Sigmoid colon (tissue), 7 donors: ENCODE results near the gene RASGRF2. TPM values are rescaled to one million over a fixed set of nuclear protein-coding genes. Genes with fewer than 3 reads are reported as not detected.

Experiments used
- DNase-seq: peaks from one replicate; pipeline ENCODE4 v3.0.0-alpha.2; 2019
- H3K27ac ChIP-seq, 4 donors: fragments of 200-600 bp; sonication (generic); one replicate each; pipeline ENCODE4 v1.5.1; 2016 to 2019; ENCODE audit warnings: mild to moderate bottlenecking in 1 of 4
- H3K27me3 ChIP-seq, 3 donors: fragments of 200-600 bp; sonication (generic); one replicate each; pipeline ENCODE4 v1.5.1; 2019; ENCODE audit warnings: mild to moderate bottlenecking in 1 of 3
- H3K36me3 ChIP-seq, 4 donors: fragments of 200-600 bp; sonication (generic); one replicate each; pipeline ENCODE4 v1.5.1; 2016 to 2019
- H3K4me1 ChIP-seq, 4 donors: fragments of 200-600 bp; sonication (generic); one replicate each; pipeline ENCODE4 v1.5.1; 2017 to 2019
- H3K4me3 ChIP-seq, 4 donors: fragments of 200-600 bp; sonication (generic); one replicate each; pipeline ENCODE4 v1.5.1; 2017 to 2019; ENCODE audit warnings: mild to moderate bottlenecking in 2 of 4, moderate library complexity in 1 of 4
- H3K9me3 ChIP-seq, 4 donors: fragments of 200-600 bp in 3 of 4; sonication (generic) in 3 of 4; one replicate each; pipeline versions ENCODE4 v1.5.1 to v1.6.1; 2013 to 2019
- CTCF ChIP-seq, 4 experiments: fragments of 450-650 bp in 3 of 4; fragments of 200-600 bp in 1 of 4; IDR thresholded peaks; one replicate each; pipeline ENCODE4 v1.5.1; 2016 to 2019; ENCODE audit warnings: antibody characterized with exemption in 4 of 4, mild to moderate bottlenecking in 3 of 4, moderate library complexity in 2 of 4
- EP300 ChIP-seq, 4 donors: sonication (generic); formaldehyde crosslinking; IDR thresholded peaks; one replicate each; pipeline ENCODE4 v1.6.1; 2017; ENCODE audit warnings: antibody characterized with exemption in 4 of 4
- POLR2A ChIP-seq, 2 donors: fragments of 450-650 bp; IDR thresholded peaks; one replicate each; pipeline ENCODE4 v1.6.1; 2016; ENCODE audit warnings: antibody characterized with exemption in 2 of 2, mild to moderate bottlenecking in 2 of 2, moderate library complexity in 2 of 2
- POLR2AphosphoS5 ChIP-seq, 4 donors: sonication (generic); formaldehyde crosslinking; IDR thresholded peaks; one replicate each; pipeline ENCODE4 v1.6.1; 2017; ENCODE audit warnings: antibody characterized with exemption in 4 of 4
- WGBS, 2 donors: extraction: QIAGEN DNeasy Blood & Tissue Kit; methylation state at CpG; one replicate each; pipeline ENCODE4 v1.1.7; 2013; 5-methylcytosine and 5-hydroxymethylcytosine counted together
- intact Hi-C: fragments of 100-400 bp; cut with DNase I; formaldehyde crosslinking; loops from one replicate; pipeline ENCODE4 v1.15.1; 2023
- polyA plus RNA-seq, 3 donors: library from polyadenylated mRNA; stranded (reverse); fragments of 200-250 nt; gene quantifications; one replicate each; pipeline ENCODE4 v1.2.3, GENCODE V29; 2013
- total RNA-seq, 4 donors: library from RNA; depleted of rRNA; stranded (reverse); fragments of >200 nt; gene quantifications; one replicate each; pipeline ENCODE4 v1.1.0, GENCODE V29; 2016
- donor health status: healthy with polysubstance abuse.
- donor health status: Bipolar disorder and iron deficiency.
- donor health status: healthy.

RASGRF2 gene
- total and polyA plus RNA-seq, 7 donors = under 0.01 to 9.5 (median 6.8) TPM

- H3K9me3 ChIP-seq = peaks cover 0 to 6% (median 2%) of the 10 kb centered on the region in 4 donors
- TF ChIP-seq POLR2AphosphoS5 (IDR thresholded peaks at IDR 0.05) (no peak), POLR2A (IDR thresholded peaks at IDR 0.05) (no peak), EP300 (IDR thresholded peaks at IDR 0.05) (no peak), CTCF (IDR thresholded peaks at IDR 0.05) (no peak)
- no peak for DNase-seq
- H3K4me1 ChIP-seq = no peaks in the 10 kb centered on the region
- no peaks in the 10 kb centered on the region for H3K36me3 ChIP-seq
- WGBS, 2 donors = 91 to 94% methylated on average over 2 of the region's 2 CpGs
- intact Hi-C loops = no loop called here
- H3K27me3 ChIP-seq = no peaks in the 10 kb centered on the region
- no peak overlapping the region for H3K27ac ChIP-seq
- H3K4me3 ChIP-seq = no peak overlapping the region
Observed at GRCh38 chr5:81077105-81077504, 116.9 kb downstream of the RASGRF2 start.

- Histone ChIP-seq H3K27me3 (no peaks in the 10 kb centered on the region), H3K36me3 (no peaks in the 10 kb centered on the region), H3K9me3 (peaks cover 0 to 6% (median 2%) of the 10 kb centered on the region in 4 donors), H3K4me1 (no peaks in the 10 kb centered on the region), H3K4me3 (no peak overlapping the region), H3K27ac (no peak overlapping the region)
- intact Hi-C loops = no loop called here
- 94 to 95% methylated on average over 2 of the region's 2 CpGs for WGBS, 2 donors
- DNase-seq = no peak
- no peak for TF ChIP-seq CTCF (IDR thresholded peaks at IDR 0.05)
- TF ChIP-seq EP300 (IDR thresholded peaks at IDR 0.05) = no peak
- TF ChIP-seq POLR2AphosphoS5 (IDR thresholded peaks at IDR 0.05) = no peak
- TF ChIP-seq POLR2A (IDR thresholded peaks at IDR 0.05) = no peak
Observed at GRCh38 chr5:81078930-81079329, 118.8 kb downstream of the RASGRF2 start.

GRCh38 chr5:81080809-81081460 lies 120.8 kb downstream of the RASGRF2 start:
- no peak for TF ChIP-seq POLR2A (IDR thresholded peaks at IDR 0.05)
- no peak for TF ChIP-seq POLR2AphosphoS5 (IDR thresholded peaks at IDR 0.05)
- TF ChIP-seq EP300 (IDR thresholded peaks at IDR 0.05) = no peak
- no peak for TF ChIP-seq CTCF (IDR thresholded peaks at IDR 0.05)
- H3K36me3 ChIP-seq = no peaks in the 10 kb centered on the region
- intact Hi-C loops = no loop called here
- H3K4me3 ChIP-seq = no peak overlapping the region
- no peaks in the 10 kb centered on the region for H3K4me1 ChIP-seq
- no peak overlapping the region for H3K27ac ChIP-seq
- DNase-seq = no peak
- 89 to 91% methylated on average over 9 of the region's 9 CpGs for WGBS, 2 donors
- peaks cover 0 to 6% (median 2%) of the 10 kb centered on the region in 4 donors for H3K9me3 ChIP-seq
- no peaks in the 10 kb centered on the region for H3K27me3 ChIP-seq

- Histone ChIP-seq H3K9me3 (peaks cover 0 to 6% (median 2%) of the 10 kb centered on the region in 4 donors), H3K36me3 (no peaks in the 10 kb centered on the region), H3K4me1 (no peaks in the 10 kb centered on the region), H3K27me3 (no peaks in the 10 kb centered on the region), H3K4me3 (no peak overlapping the region), H3K27ac (no peak overlapping the region)
- DNase-seq = no peak
- TF ChIP-seq CTCF (IDR thresholded peaks at IDR 0.05) (no peak), POLR2A (IDR thresholded peaks at IDR 0.05) (no peak), POLR2AphosphoS5 (IDR thresholded peaks at IDR 0.05) (no peak), EP300 (IDR thresholded peaks at IDR 0.05) (no peak)
- 91 to 93% methylated on average over 8 of the region's 8 CpGs for WGBS, 2 donors
- intact Hi-C loops = no loop called here
Observed at GRCh38 chr5:81081461-81081835, 121.3 kb downstream of the RASGRF2 start.

GRCh38 chr5:81086881-81087281 lies 126.7 kb downstream of the RASGRF2 start:
- intact Hi-C loops = no loop called here
- no peak overlapping the region for H3K27ac ChIP-seq
- H3K27me3 ChIP-seq = no peaks in the 10 kb centered on the region
- 96 to 97% methylated on average over 27 of the region's 27 CpGs for WGBS, 2 donors
- TF ChIP-seq EP300 (IDR thresholded peaks at IDR 0.05) = no peak
- TF ChIP-seq POLR2AphosphoS5 (IDR thresholded peaks at IDR 0.05) = no peak
- no peak for TF ChIP-seq POLR2A (IDR thresholded peaks at IDR 0.05)
- no peak for TF ChIP-seq CTCF (IDR thresholded peaks at IDR 0.05)
- no peak overlapping the region for H3K4me3 ChIP-seq
- DNase-seq = no peak
- no peaks in the 10 kb centered on the region for H3K4me1 ChIP-seq
- peaks cover 0 to 9% (median 0%) of the 10 kb centered on the region in 4 donors for H3K36me3 ChIP-seq
- no peaks in the 10 kb centered on the region for H3K9me3 ChIP-seq
